Subcutaneous adipose tissue (tissue), 4 donors: ENCODE measurements around the gene SH3TC2. TPM values are rescaled to one million over a fixed set of nuclear protein-coding genes. Genes with fewer than 3 reads are reported as not detected.

Experiments
- total RNA-seq, 4 donors: library from RNA; depleted of rRNA; stranded (reverse); fragments of >200 nt; gene quantifications; one replicate each; pipeline ENCODE4 v1.1.0, GENCODE V29; 2016
- TF ChIP-seq, protein P1 (sequence below): fragments of 450-650 bp; IDR thresholded peaks from one replicate; pipeline ENCODE4 v1.5.1; 2016; ENCODE audit warnings: low read depth, mild to moderate bottlenecking, control low read depth, antibody characterized with exemption, moderate library complexity

Gene SH3TC2
- total RNA-seq, 4 donors from 2014 or later: 0.33 to 2.4 (median 0.44) TPM; not detected in 1

DNA sequence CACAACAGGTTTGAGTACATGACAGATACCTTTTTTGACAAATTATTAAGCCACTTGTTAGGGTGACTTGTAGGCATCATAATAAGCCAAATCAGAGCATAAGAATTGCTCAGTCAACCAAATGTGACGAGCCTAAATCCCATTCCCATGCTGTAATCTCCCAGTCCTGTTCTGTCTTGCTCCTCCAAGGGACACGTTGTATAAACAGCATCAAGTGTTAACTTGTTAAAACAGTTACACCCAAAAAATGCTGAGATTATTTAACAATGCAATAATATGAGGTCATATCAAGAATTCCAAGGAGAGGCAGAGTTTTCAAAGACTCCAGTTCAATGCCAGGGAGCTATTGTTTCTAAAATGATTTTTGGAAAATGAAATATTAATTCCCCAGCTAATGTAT, 76.2 kb downstream of the SH3TC2 start:
- TF ChIP-seq, protein P1, sequence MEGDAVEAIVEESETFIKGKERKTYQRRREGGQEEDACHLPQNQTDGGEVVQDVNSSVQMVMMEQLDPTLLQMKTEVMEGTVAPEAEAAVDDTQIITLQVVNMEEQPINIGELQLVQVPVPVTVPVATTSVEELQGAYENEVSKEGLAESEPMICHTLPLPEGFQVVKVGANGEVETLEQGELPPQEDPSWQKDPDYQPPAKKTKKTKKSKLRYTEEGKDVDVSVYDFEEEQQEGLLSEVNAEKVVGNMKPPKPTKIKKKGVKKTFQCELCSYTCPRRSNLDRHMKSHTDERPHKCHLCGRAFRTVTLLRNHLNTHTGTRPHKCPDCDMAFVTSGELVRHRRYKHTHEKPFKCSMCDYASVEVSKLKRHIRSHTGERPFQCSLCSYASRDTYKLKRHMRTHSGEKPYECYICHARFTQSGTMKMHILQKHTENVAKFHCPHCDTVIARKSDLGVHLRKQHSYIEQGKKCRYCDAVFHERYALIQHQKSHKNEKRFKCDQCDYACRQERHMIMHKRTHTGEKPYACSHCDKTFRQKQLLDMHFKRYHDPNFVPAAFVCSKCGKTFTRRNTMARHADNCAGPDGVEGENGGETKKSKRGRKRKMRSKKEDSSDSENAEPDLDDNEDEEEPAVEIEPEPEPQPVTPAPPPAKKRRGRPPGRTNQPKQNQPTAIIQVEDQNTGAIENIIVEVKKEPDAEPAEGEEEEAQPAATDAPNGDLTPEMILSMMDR: no peak

DNA sequence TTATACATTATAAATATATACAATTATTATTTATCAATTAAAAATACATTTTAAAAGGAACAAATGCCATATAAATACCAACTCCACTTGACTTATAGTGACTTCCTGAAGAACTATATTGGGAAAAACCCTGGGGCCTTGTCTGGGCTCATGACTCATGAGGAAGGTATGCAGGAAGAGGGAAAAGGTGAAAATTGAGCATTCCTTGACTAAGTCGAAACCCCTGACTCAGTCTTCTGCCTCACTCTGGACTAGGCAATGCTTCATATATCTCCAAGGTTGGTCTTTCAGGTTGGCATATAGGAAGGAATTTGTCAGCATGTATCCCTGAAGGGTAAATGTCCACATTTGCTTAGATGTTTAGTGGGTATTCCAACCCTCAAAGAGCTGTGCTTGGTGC, 78.5 kb downstream of the SH3TC2 start:
- TF ChIP-seq, protein P1: no peak

DNA sequence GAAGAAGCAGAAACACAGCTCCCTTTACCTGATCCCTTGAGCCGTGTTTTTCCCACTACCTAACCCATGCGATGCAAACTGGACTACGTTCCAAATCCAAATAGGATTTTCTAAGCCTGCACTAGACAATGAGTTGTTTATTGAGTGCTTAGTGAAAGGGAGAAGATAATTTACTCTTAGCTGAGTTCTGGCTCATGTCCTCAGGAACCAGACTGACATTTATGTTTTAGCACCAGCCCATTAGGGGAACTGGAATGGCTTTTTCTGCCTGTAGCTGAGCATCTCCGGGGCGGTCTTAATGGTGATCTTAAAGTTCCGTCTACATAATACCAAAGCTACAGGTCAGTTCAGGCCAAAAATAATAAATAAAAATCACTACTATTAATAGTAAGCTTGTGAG, 81.5 kb downstream of the SH3TC2 start:
- TF ChIP-seq, protein P1: no peak

DNA sequence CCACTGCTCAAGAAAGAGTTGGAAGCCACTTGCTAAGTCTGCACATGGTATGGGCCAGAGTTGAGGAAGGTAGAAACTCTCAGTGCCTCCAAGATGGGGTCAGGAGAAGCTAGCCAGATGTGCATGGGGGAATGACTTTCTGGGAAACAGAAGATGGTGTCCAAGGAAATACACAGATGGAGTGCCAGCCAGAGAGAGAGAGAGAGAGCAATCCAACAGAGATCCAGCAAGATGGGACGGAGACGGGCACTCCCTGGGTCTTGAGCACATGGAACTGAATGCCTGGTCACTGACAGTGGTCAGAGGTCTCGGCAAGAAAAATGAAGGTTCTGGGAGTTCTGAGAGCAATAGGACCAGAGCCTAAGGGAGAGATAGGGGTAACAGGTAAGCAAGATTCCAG, 82.1 kb downstream of the SH3TC2 start:
- TF ChIP-seq, protein P1: no peak

DNA sequence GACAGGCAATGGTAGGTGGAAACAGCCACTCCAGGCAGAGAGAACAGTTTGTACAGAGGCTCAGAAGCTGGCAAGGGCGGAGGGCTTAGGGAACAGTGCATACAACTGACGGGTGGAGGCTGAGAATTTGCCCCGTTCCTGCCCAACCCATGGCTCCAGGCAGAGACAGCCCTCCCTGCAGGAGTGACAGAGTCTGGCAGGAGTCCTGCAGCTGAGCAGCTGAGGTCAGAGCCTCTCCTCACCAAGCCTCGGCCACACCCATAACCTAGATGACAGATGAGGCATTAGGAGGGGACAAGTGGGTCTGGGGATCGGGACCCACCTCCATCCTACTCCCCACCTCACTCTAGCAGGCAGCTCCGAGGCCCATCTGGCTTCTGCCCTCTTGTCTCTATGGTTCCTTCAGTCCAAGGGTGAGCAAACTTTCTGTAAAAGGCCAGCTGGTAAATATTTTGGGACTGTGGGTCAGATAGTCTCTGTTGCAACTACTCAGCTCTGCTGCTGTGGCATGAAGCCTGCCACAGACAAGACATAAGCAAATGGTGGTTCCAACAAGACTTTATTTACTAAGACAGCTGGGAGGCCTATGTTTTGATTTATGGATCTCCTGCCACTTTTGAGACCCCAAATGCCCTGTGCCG, 83.7 kb downstream of the SH3TC2 start:
- TF ChIP-seq, protein P1: no peak

DNA sequence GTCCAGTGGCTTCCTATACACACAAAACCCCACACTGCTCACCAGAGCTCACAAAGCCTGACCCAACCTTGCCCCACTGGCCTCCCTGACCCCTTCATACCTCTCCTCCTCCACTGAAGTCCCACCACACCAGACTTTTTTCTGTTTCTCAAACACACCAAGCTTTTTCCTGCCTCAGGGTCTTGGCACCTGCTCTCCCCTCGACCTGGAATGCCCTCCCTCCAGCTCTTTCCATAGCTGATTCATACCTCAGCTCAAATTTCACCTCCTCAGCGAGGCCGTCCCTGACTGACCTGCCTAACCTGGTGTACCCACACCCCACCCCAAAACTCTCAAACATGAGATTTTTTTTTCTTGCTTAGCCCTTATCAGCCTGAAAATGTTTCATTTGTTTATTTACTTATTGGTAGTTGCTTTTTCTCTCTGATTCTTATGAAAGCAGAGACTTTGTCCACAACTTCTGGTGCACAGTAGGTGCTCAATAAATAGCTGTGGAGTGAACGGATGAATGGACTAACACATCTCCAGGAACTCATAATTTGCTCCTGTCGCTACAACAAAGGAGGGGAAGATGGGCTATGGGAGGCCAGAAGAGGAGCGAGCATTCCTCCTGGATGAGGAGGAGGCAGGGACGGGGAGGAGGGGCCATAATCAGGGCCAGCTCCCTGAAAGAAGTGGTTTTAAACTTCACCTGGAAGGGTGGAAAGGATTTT, 84.3 kb downstream of the SH3TC2 start:
- TF ChIP-seq, protein P1: no peak

DNA sequence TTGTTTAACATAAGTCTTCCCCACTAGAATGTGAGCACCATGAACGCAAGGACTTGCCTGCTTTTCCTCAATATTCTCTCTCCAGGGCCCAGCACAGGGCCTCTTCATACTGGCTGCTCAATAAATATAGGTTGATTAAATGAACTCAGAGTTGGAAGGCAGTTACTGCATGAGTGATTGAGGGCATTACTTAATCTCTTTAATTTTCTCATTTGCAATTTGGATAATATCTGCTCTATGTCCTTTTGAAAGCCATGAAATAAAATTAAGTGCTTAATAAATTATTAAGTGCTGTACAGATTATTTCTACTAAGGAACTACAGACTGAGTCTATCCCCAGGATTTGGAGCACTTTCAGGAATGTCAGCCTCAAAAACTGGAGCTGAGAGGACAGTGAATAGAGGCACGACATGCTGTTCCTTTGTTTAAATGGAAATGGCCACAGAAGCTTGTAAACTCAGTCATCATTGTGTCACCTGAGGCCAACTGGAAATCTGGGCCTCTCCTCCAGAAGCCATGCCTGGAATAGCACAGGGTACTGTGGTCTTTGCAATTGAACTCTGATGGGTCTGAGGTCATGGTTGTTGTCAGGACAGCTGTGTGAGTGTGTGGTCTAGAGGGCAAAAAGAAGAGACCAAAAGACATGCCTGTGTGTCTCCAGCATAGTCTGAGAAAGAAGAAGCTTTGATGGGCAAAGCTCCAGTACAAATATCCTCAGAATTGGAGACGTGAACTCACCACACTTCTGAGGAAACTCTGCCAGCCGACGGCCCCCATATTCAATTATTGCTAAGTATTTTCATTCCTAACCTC, 86.1 kb downstream of the SH3TC2 start:
- TF ChIP-seq, protein P1: no peak
